A673 (cell line): Measurements from ENCODE around the gene RAB11B. TPM values are rescaled to one million over a fixed set of nuclear protein-coding genes. Genes with fewer than 3 reads are reported as not detected.

Source experiments
- BruUV-seq: library from RNA; stranded (reverse); fragments of 400-500 nt; replicated peaks from 2 replicates; lab custom pipeline; 2021; lab: Mats Ljungman, UMichigan
- CTCF ChIA-PET: fragments of 300-600 bp; sonication (Branson Sonifier 250); formaldehyde crosslinking; loops from one replicate; lab custom pipeline; 2022; ENCODE audit warnings: antibody characterized with exemption; lab: Charles Lee
- POLR2A ChIA-PET: fragments of 300-600 bp; sonication (Branson Sonifier 250); formaldehyde crosslinking; loops from one replicate; lab custom pipeline; 2022; ENCODE audit warnings: antibody characterized with exemption; ENCODE audit not compliant: low non-redundant PET; lab: Charles Lee
- DNase-seq: peaks from one replicate; pipeline ENCODE4 v3.0.0-alpha.2; 2015; ENCODE audit warnings: low spot score
- H3K27ac ChIP-seq: fragments of 200-600 bp; sonication (generic); 2 replicates; pipeline ENCODE4 v1.5.1; 2016; ENCODE audit warnings: mixed run types, low read depth, mild to moderate bottlenecking, mixed read lengths, antibody characterized with exemption, low read length; ENCODE audit not compliant: poor library complexity, severe bottlenecking
- H3K27me3 ChIP-seq: fragments of 200-600 bp; sonication (generic); replicated peaks from 2 replicates; pipeline ENCODE4 v1.6.1; 2017; ENCODE audit warnings: mixed run types, low read depth, mild to moderate bottlenecking, mixed read lengths, antibody characterized with exemption, low read length; ENCODE audit not compliant: insufficient read depth, poor library complexity
- H3K36me3 ChIP-seq: fragments of 200-600 bp; sonication (generic); 2 replicates; pipeline ENCODE4 v1.6.1; 2016; ENCODE audit warnings: mixed run types, mild to moderate bottlenecking, mixed read lengths, antibody characterized with exemption, low read length; ENCODE audit not compliant: insufficient read depth, poor library complexity, severe bottlenecking
- H3K4me1 ChIP-seq: fragments of 200-600 bp; sonication (generic); 2 replicates; pipeline ENCODE4 v1.6.1; 2017; ENCODE audit warnings: mixed run types, mild to moderate bottlenecking, mixed read lengths, antibody characterized with exemption, low read length; ENCODE audit not compliant: insufficient read depth, poor library complexity, severe bottlenecking
- H3K4me3 ChIP-seq: fragments of 200-600 bp; sonication (generic); 2 replicates; pipeline ENCODE4 v1.5.1; 2016; ENCODE audit warnings: low read depth, mixed run types, mild to moderate bottlenecking, mixed read lengths, low read length; ENCODE audit not compliant: poor library complexity, severe bottlenecking
- H3K9me3 ChIP-seq: fragments of 200-600 bp; sonication (generic); 2 replicates; pipeline ENCODE4 v1.6.1; 2016; ENCODE audit warnings: mixed run types, low read depth, mild to moderate bottlenecking, mixed read lengths, antibody characterized with exemption, low read length; ENCODE audit not compliant: poor library complexity, severe bottlenecking
- CTCF ChIP-seq: fragments of 300-800, 200-600 bp; sonication (generic); conservative IDR thresholded peaks from 2 replicates; pipeline ENCODE4 v1.5.1; 2017; ENCODE audit warnings: low read depth, mild to moderate bottlenecking, antibody characterized with exemption, low read length, moderate library complexity, mixed read lengths
- EZH2 ChIP-seq: fragments of 200-600 bp; sonication (generic); IDR thresholded peaks from 2 replicates; pipeline ENCODE4 v1.6.1; 2017; ENCODE audit warnings: borderline replicate concordance, low read depth, mild to moderate bottlenecking, mixed read lengths, antibody characterized with exemption, low read length; ENCODE audit not compliant: poor library complexity, severe bottlenecking
- intact Hi-C: fragments of 100-400 bp; cut with micrococcal nuclease; formaldehyde crosslinking; loops from one replicate; pipeline ENCODE4 v1.10.0; 2022; ENCODE audit not compliant: unreplicated experiment
- total RNA-seq: library from RNA; stranded (reverse); gene quantifications from 2 replicates; pipeline ENCODE4 v1.2.3, GENCODE V29; 2021

The RAB11B gene
- total RNA-seq, 1 experiment from 2014 or later: 91.4 TPM

- Histone ChIP-seq H3K9me3 (no peaks in the 10 kb centered on the region), H3K27ac (peak overlapping the region; percentile 100), H3K36me3 (no peaks in the 10 kb centered on the region), H3K27me3 (no peaks in the 10 kb centered on the region), H3K4me3 (peak overlapping the region; percentile 91), H3K4me1 (peaks cover 5% of the 10 kb centered on the region)
- DNase-seq: peak; percentile 94
- POLR2A ChIA-PET: interaction anchor here (0.6 kb wide), 1 partner anchor 521 kb away, joined by 3 read pairs; no protein-coding TSS in a partner anchor
- no TSS peak for BruUV-seq
- TF ChIP-seq CTCF (no peak), EZH2 (no peak)
- intact Hi-C loops: no loop called here
- CTCF ChIA-PET: interaction anchor here (0.6 to 1.3 kb wide), 7 partner anchors 23 to 995 kb away, joined by 3 to 9 read pairs (median 5); partner anchors contain the start of gene MARCHF2
These were observed 439 bp downstream of the RAB11B start for GRCh38 chr19:8390617-8390981.

- Histone ChIP-seq H3K4me3 (peak overlapping the region; percentile 91), H3K27me3 (no peaks in the 10 kb centered on the region), H3K27ac (peak overlapping the region; percentile 58), H3K36me3 (no peaks in the 10 kb centered on the region), H3K9me3 (no peaks in the 10 kb centered on the region), H3K4me1 (peaks cover 5% of the 10 kb centered on the region)
- no TSS peak for BruUV-seq
- ChIA-PET POLR2A (interaction anchor here (0.5 to 0.6 kb wide), 2 partner anchors 39 to 522 kb away, joined by 3 to 7 read pairs; no protein-coding TSS in a partner anchor), CTCF (interaction anchor here (1.3 kb wide), 1 partner anchor 22 kb away, joined by 5 read pairs; the partner anchor contains the start of gene MARCHF2)
- DNase-seq: no peak
- intact Hi-C loops: no loop called here
- TF ChIP-seq EZH2 (no peak), CTCF (no peak)
These were observed 1.2 kb downstream of the RAB11B start for GRCh38 chr19:8391198-8392016.

GRCh38 chr19:8392017-8392591 lies 1.9 kb downstream of the RAB11B start:
- BruUV-seq: no TSS peak
- ChIA-PET CTCF (no interaction called here), POLR2A (interaction anchor here (0.5 to 0.7 kb wide), 2 partner anchors 39 to 115 kb away, joined by 3 to 7 read pairs; no protein-coding TSS in a partner anchor)
- Histone ChIP-seq H3K4me3 (no peak overlapping the region), H3K9me3 (no peaks in the 10 kb centered on the region), H3K4me1 (peaks cover 9% of the 10 kb centered on the region), H3K36me3 (no peaks in the 10 kb centered on the region), H3K27ac (peak overlapping the region; percentile 58), H3K27me3 (no peaks in the 10 kb centered on the region)
- intact Hi-C loops: no loop called here
- DNase-seq: no peak
- no peak for TF ChIP-seq CTCF
- no peak for TF ChIP-seq EZH2
